HL-60 (cell line): ENCODE data around the gene SETD1B.

ENCODE experiments used
- DNase-seq, 2 experiments: peaks; one replicate each; pipeline ENCODE4 v3.0.0-alpha.2; 2010 to 2020; ENCODE audit warnings: low read depth in 1 of 2, low spot score in 1 of 2
- H3K27ac ChIP-seq: fragments of 250-450 bp; sonication (Bioruptor Pico); replicated peaks from 2 replicates; pipeline ENCODE4 v1.5.1; 2020; ENCODE audit warnings: mild to moderate bottlenecking, moderate library complexity
- H3K27me3 ChIP-seq: fragments of 250-450 bp; sonication (Bioruptor Pico); 2 replicates; pipeline ENCODE4 v1.5.1; 2021; ENCODE audit warnings: mild to moderate bottlenecking, moderate library complexity; ENCODE audit not compliant: insufficient read depth, poor library complexity, severe bottlenecking
- H3K4me3 ChIP-seq: replicated peaks from 2 replicates; pipeline ENCODE4 v1.5.1; 2011; ENCODE audit warnings: mild to moderate bottlenecking, control low read depth, low read length; ENCODE audit not compliant: insufficient read depth
- GABPA ChIP-seq: IDR thresholded peaks from 2 replicates; pipeline ENCODE4 v1.6.1; 2012; ENCODE audit warnings: low read depth
- POLR2AphosphoS5 ChIP-seq: IDR thresholded peaks from 2 replicates; pipeline ENCODE4 v1.6.1; 2012; ENCODE audit warnings: low read depth
- SPI1 ChIP-seq: IDR thresholded peaks from 2 replicates; pipeline ENCODE4 v1.6.1; 2012; ENCODE audit warnings: low read depth, mild to moderate bottlenecking, borderline replicate concordance
- TF ChIP-seq, protein P1 (sequence below): IDR thresholded peaks from 2 replicates; pipeline ENCODE4 v1.6.1; 2012; ENCODE audit warnings: low read depth; ENCODE audit not compliant: insufficient replicate concordance
- TF ChIP-seq, protein P2 (sequence below): IDR thresholded peaks from one replicate; pipeline ENCODE4 v1.5.1; 2011; ENCODE audit warnings: low read length, control low read depth, inconsistent platforms; ENCODE audit not compliant: insufficient read depth

The SETD1B gene

DNA sequence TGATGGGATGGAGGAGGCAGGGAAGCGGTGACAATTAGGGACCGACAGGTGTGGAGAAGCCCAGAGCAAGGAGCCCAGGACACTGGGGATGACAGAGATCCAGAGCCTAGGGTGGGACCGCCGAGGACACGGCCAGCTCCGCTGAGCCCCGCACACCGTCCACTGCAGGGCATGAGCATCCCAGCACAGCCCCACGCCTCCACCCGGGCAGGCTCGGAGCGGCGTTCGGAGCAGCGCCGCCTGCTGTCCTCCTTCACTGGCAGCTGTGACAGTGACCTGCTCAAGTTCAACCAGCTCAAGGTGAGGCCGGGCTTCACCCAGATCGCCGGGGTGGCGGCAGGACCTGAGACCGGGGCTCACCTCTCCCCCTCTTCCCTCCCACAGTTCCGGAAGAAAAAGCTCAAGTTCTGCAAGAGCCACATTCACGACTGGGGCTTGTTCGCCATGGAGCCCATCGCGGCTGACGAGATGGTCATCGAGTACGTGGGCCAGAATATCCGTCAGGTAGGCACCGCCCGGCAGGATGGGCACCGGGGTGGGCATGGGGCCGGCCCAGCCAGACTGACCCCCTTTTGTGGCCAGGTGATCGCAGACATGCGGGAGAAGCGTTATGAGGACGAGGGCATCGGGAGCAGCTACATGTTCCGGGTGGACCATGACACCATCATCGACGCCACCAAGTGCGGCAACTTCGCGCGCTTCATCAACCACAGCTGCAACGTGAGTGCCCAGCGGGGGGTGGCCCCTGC, 23.7 kb downstream of the SETD1B start:
- Histone ChIP-seq H3K4me3 (no peak overlapping the region), H3K27me3 (no peaks in the 10 kb centered on the region), H3K27ac (no peak overlapping the region)
- TF ChIP-seq POLR2AphosphoS5 (no peak; the same call in 1 of the 2 replicates), GABPA (no peak), SPI1 (no peak)
- TF ChIP-seq, protein P1, sequence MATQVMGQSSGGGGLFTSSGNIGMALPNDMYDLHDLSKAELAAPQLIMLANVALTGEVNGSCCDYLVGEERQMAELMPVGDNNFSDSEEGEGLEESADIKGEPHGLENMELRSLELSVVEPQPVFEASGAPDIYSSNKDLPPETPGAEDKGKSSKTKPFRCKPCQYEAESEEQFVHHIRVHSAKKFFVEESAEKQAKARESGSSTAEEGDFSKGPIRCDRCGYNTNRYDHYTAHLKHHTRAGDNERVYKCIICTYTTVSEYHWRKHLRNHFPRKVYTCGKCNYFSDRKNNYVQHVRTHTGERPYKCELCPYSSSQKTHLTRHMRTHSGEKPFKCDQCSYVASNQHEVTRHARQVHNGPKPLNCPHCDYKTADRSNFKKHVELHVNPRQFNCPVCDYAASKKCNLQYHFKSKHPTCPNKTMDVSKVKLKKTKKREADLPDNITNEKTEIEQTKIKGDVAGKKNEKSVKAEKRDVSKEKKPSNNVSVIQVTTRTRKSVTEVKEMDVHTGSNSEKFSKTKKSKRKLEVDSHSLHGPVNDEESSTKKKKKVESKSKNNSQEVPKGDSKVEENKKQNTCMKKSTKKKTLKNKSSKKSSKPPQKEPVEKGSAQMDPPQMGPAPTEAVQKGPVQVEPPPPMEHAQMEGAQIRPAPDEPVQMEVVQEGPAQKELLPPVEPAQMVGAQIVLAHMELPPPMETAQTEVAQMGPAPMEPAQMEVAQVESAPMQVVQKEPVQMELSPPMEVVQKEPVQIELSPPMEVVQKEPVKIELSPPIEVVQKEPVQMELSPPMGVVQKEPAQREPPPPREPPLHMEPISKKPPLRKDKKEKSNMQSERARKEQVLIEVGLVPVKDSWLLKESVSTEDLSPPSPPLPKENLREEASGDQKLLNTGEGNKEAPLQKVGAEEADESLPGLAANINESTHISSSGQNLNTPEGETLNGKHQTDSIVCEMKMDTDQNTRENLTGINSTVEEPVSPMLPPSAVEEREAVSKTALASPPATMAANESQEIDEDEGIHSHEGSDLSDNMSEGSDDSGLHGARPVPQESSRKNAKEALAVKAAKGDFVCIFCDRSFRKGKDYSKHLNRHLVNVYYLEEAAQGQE: no peak
- TF ChIP-seq, protein P2, sequence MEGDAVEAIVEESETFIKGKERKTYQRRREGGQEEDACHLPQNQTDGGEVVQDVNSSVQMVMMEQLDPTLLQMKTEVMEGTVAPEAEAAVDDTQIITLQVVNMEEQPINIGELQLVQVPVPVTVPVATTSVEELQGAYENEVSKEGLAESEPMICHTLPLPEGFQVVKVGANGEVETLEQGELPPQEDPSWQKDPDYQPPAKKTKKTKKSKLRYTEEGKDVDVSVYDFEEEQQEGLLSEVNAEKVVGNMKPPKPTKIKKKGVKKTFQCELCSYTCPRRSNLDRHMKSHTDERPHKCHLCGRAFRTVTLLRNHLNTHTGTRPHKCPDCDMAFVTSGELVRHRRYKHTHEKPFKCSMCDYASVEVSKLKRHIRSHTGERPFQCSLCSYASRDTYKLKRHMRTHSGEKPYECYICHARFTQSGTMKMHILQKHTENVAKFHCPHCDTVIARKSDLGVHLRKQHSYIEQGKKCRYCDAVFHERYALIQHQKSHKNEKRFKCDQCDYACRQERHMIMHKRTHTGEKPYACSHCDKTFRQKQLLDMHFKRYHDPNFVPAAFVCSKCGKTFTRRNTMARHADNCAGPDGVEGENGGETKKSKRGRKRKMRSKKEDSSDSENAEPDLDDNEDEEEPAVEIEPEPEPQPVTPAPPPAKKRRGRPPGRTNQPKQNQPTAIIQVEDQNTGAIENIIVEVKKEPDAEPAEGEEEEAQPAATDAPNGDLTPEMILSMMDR: no peak
- DNase-seq: no peak

DNA sequence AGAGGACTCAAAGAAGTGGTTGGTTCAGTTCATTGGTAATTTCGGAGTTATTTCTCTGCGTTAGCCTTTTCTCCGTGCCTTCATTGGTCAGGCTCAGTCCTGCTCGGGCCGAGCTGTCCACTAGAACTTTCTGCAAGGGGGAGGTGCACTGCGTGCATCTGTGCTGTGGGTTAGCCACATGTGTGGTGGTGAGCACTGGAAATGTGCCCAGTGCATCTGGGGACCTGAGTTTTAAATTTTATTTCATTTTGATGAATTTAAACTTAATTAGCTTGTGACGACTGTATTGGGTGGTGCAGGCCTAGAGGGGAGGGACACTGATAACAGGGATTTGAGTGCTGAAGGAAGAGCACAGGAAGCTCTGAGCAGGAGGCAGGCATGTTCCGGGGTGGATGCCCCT, 24.5 kb downstream of the SETD1B start:
- no peak overlapping the region for H3K4me3 ChIP-seq
- no peak for DNase-seq
- no peaks in the 10 kb centered on the region for H3K27me3 ChIP-seq
- H3K27ac ChIP-seq: no peak overlapping the region
- TF ChIP-seq POLR2AphosphoS5: no peak
- TF ChIP-seq, protein P1: no peak

DNA sequence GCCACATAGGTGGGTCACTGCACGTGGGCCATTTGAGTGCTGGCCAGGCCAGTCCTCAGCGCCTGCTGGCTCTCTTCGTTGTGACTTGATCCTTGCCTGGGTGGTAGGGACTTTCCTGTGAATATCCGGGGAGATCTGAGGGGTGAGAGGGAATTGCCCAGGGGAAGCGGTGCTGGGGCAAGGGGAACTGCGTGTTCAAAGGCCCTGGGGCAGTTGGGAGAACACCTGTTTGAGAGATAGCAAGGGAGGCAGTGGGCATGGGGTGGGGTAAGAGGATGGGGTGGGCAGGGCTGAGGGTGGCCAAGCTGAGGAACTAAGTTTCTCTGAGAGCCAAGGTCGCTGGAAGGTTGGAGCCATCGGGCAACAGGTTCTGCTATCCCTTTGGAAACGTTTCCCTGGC, 25.0 kb downstream of the SETD1B start:
- DNase-seq: no peak
- no peak for TF ChIP-seq SPI1
- no peak for TF ChIP-seq POLR2AphosphoS5
- TF ChIP-seq, protein P2: no peak
- no peak for TF ChIP-seq GABPA
- TF ChIP-seq, protein P1: no peak
- no peak overlapping the region for H3K27ac ChIP-seq
- H3K4me3 ChIP-seq: no peak overlapping the region
- no peaks in the 10 kb centered on the region for H3K27me3 ChIP-seq
